NCI-H2227 treated with DMSO at 0.1 percent for 48 hours (cell line): Measurements from ENCODE around the gene PRB3.

Source experiments
- DNase-seq: peaks from one replicate; lab custom pipeline; 2025; lab: John Stamatoyannopoulos, UW

Gene PRB3

DNA sequence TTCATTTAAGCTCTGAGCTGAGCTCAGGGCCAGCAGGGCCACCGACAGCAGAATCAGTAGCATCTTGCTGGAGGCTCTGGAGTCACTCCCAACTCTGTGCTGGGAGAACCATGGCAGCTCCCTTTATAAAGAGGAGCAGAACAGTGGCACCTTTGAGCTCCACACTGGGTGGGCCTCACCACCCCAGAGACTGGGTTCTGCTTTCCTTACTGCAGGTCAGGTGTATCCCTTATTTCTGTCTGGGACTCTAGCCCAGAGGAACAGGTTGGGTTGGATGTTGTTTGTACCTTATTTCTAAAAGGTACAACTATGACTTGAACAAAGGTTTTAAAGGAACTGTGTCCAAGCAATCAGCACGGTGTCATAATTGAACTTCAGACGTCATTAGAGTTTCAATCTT lies at the start of gene PRB3:
PRB3 (minus strand) TSS at position 101 of the 400 bp plus-strand sequence; CDS start at position 63, 38 bp downstream.
- DNase-seq = no peak

DNA sequence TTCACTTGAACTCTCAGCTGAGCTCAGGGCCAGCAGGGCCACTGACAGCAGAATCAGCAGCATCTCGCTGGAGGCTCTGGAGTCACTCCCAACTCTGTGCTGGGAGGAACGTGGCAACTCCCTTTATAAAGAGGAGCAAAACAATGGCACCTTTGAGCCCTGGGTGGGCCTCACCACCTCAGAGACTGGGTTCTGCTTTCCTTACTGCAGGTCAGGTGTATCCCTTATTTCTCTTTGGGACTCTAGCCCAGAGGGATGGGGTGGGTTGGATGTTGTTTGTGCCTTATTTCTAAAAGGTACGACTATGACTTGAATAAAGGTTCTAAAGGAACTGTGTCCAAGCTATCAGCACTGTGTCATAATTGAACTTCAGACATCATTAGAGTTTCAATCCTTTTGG lies 40.8 kb upstream of the PRB3 start, which contains the start of gene PRB4:
PRB4 (minus strand) TSS at position 101 of the 400 bp plus-strand sequence; CDS start at position 63, 38 bp downstream.
- no peak for DNase-seq

DNA sequence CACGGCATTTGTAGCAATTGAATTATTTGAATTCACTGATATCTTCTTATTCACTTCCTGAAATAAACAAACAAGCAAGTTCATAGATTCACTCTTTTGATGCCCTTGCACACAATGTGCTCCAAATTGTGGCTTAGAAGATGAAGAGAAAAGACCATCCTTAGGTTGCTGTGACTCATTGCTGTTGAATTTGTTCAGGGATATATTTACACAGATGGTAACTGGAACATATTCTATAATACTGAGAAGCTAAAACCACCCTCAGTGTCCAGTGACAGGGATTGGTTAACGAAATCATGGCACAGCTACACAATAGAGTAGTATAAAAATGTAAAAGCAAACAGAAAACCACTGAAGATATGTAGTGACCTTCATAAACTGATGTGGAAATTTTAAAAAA lies 37.6 kb upstream of the PRB3 start:
- DNase-seq = no peak

DNA sequence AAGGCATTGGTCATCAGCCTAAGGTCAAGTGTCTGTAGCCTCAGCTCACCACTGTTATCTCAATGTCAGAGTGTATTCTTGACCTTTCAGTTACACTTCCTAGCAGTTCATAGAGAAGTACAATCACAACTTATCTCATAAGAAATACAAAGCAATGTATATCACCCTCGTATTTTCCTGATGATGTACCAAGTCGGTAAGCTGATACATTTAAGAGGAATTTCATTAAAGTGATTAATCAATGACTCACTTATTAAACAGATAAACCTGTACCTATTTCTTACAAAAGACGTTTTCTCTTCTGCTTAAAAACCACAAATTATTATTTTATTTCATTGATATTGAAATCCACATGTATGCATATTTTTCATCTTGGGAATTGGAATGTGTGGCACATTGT lies 3.9 kb upstream of the PRB3 start:
- DNase-seq = no peak

DNA sequence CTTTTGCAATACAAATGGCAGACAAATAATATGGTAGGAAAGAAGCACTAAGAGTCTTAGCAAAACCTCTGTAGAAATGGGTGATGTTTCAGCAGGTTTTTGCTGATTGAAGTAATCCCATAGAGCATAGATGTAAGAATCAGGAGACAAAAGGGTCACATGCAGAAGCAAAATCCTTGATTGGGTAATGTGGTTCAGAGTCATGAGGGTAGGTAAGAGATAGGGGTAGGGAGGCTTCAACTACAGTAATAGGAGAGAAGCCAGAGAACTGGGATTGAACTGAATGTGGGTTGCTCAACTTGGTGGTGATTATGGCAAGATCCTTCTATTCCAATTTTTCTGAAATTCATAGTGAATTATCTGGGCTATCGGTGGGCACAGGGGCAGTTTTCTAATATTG lies 5.0 kb downstream of the PRB3 start:
- DNase-seq = no peak

DNA sequence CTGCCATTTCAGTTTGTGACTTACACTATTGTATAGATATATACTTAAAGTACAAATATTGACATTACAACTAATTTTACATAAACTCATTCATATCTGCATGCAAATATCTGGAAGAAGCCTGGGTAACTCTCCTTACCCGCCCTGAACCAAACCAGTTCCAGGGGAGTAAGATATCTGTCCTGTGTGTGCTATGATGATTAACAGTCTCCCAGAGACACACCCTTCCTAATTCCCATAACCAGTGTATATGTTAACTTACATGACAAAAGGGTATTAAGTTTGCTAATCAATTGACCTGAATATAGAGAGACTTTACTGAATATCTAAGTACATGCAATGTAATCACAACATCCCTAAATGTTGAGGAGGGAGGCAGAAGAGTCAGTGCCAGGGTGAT lies 23.0 kb downstream of the PRB3 start:
- DNase-seq = no peak

DNA sequence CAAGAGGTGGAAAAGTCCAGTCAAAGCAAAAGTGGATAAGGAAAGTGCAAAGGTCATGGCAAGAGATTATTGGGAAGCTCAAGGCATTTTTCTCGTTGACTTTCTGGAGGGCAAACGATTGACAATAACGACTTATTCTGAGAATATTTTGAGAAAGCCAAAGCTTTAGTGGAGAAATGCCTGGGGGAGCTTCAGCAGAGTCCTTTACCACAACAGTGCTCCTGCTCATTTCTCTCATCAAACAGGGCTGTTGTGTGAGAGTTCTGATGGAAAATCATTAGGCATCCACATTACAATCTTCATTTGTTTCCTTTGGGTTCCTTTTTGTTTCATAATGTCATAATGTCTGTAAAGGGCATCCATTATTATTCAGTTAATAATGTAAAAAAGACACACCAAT lies 26.9 kb downstream of the PRB3 start:
- no peak for DNase-seq

DNA sequence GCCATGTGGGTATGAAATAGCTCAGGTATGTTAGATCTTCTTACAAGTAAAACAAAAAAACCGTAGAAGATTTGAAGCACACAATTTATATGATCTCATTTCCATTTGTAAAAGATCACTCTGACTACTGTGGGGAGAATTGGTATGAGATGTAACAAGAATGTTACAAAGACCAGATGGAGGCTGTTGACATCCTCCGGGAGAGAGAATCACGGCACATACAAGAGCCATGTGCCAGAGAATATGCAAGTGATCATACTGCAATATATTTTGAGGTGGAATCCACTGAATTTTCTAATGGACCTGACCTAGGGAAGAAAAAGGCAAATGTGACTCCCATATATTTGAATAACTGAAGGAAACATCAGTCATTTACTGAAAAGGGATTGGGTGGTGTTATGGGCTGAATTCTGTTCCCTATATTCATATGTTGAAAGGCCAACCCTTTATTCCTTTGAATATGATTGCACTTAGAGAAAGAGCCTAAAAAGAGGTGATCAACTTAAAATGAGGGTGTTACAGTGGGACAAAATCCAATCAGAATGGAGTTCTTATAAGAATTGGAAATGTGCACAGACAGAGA lies 29.1 kb downstream of the PRB3 start:
- DNase-seq = no peak

DNA sequence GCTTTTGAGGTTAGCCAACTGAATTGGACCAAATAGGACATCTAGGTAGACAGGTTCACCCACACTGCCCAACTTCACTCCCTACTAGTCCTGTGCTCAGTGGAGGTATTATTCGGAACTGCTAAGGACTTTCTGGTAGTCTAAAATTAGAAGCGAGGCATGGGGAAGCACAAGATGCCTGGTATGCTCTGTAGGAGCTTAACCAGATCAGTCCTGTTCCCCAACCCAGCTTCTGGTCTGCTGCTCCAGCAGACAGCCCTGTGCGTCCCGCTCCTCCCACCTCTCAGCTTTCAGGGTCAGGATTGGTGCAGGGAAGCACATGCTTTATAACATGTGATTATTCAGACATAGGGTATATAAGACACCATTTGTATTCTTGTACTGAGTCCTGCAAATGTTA lies 31.2 kb downstream of the PRB3 start:
- DNase-seq = no peak

DNA sequence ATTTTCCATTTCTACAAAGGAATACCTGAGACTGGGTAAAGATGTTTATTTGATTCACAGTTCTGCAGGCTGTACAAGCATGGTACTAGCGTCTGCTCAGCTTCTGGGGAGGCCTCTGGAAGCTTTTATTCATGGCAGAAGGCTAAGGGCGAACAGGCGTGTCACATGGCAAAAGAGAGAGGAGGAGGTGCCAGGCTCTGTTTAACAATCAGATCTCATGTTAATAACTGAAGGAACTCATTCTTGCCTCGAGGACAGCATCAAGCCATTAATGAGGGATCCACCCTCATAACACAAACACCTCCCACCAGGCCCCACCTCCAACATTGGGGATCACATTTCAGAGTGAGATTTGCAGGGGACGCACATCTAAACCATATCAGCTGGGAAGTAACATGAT lies 36.0 kb downstream of the PRB3 start:
- DNase-seq = no peak

DNA sequence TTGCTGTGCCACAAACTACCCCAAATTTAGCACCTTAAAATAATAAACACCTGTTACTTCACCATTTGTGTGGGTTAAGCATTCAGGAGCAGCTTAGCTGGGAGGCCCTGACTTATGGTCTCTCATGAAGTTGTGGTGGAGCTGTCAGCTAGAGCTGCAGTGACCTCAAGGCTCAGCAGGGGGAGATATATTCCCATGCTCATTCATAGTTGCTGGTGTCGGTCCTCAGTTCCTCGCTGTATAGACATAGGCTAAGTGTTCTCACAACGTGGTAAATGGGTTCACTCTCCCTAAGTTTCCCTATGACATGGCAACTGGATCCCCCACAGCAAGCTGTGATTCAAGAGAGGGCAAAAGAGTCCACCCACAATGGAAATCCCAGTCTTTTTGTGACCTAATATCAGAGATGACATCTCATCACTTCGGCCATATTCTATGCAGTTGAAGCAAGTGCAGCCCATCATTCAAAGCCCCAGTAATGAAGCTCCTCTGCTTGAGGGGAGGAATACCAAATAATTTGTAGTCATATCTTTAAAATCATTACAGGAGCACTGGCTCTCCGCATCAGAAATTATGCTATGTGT lies 41.1 kb downstream of the PRB3 start:
- DNase-seq = no peak

DNA sequence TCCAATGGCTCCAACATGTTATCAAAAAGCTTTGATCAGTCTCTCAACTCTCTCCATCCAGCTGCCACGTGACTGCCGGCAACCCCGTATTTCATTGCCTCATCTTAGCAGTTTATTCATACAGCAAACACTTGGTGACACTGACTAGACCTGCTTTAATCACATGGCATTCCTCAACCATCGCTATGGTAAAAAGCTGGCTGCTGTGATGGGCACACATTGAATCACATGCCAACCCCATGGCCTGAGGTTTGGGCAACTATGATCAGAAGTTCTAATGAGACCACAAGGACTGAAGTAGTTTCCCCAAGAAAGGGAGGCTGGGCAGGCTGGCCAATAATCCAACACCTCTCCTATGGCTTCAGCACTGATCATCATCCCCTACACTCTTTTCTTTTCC lies 42.1 kb downstream of the PRB3 start:
- DNase-seq = no peak
